ENCODE measurements around the gene ARNT2. TPM values are rescaled to one million over a fixed set of nuclear protein-coding genes. Genes with fewer than 3 reads are reported as not detected.

The ARNT2 gene
- total RNA-seq, 6 experiments from 2014 or later: 2.4 to 16.6 (median 15.5) TPM

DNA sequence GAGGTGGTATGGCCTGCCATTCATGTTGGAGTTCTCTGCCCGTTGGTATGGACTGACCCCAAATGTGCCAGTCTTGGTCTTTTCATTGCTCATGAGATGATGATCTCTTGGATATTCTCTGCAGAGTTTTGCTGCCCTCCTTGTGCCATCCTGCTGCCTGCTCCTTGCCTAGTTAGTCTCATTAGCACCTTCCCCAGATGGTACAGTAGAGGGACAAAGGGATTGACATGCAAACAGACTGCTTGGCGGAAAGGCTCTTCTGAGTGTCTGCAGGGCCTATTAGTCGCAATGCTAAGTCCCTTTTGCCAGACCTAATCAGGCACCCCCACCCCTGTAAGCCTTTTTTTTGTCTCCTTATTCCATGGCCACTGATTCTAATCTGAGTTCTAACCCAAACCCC lies 90.6 kb downstream of the ARNT2 start:
- H3K4me3 Mint-ChIP-seq: peak overlapping the region; percentile 8; the same call in 1 of the 2 replicates
- peak overlapping the region; percentile 87 for H3K27ac Mint-ChIP-seq
- H3K4me1 Mint-ChIP-seq (ENCODE audit: low read depth): peaks cover 82% of the 10 kb centered on the region

DNA sequence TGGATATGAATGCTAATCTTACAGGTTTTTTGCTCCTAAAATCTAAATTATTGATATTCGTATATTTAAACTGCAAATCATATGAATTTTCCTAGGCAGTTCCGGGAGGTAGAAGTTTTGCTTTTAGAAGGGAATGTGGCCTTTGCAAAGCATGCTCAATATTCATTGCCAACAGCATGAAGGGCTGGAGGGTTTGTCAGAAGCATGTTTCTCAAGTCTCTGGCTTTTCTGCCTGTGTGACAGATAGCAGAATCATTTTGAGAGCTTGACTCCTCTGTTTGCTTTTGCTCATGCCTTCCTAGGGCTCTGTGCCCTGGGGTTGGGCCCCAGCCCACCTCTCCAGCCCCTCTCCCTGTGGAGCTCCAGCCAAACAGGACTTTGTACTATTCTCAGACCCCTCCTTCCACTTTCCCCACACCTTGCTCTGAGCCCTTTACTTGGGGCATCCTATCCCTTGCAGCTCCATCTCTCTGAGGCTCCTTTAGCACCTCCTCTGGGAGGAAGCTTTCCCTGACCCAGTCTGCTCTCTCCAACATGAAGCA lies 91.3 kb downstream of the ARNT2 start:
- TF ChIP-seq, protein P1, sequence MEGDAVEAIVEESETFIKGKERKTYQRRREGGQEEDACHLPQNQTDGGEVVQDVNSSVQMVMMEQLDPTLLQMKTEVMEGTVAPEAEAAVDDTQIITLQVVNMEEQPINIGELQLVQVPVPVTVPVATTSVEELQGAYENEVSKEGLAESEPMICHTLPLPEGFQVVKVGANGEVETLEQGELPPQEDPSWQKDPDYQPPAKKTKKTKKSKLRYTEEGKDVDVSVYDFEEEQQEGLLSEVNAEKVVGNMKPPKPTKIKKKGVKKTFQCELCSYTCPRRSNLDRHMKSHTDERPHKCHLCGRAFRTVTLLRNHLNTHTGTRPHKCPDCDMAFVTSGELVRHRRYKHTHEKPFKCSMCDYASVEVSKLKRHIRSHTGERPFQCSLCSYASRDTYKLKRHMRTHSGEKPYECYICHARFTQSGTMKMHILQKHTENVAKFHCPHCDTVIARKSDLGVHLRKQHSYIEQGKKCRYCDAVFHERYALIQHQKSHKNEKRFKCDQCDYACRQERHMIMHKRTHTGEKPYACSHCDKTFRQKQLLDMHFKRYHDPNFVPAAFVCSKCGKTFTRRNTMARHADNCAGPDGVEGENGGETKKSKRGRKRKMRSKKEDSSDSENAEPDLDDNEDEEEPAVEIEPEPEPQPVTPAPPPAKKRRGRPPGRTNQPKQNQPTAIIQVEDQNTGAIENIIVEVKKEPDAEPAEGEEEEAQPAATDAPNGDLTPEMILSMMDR (IDR thresholded peaks at IDR 0.05): no peak
- Mint-ChIP-seq H3K36me3 (ENCODE audit: low read depth) (peaks cover 20% of the 10 kb centered on the region), H3K4me1 (ENCODE audit: low read depth) (peaks cover 81% of the 10 kb centered on the region), H3K27me3 (ENCODE audit: insufficient read depth) (peaks cover 2% of the 10 kb centered on the region; the same call in 1 of the 2 replicates), H3K9me3 (no peaks in the 10 kb centered on the region), H3K4me3 (no peak overlapping the region), H3K27ac (peak overlapping the region; percentile 87)
- DNase-seq: no peak

More for the DNA sequence above, 90.6 kb downstream of the ARNT2 start:
- Mint-ChIP-seq H3K36me3 (ENCODE audit: low read depth) (peaks cover 20% of the 10 kb centered on the region), H3K27me3 (ENCODE audit: insufficient read depth) (peaks cover 2% of the 10 kb centered on the region; the same call in 1 of the 2 replicates), H3K9me3 (no peaks in the 10 kb centered on the region)
- DNase-seq: no peak
- TF ChIP-seq, protein P1 (IDR thresholded peaks at IDR 0.05): no peak

DNA sequence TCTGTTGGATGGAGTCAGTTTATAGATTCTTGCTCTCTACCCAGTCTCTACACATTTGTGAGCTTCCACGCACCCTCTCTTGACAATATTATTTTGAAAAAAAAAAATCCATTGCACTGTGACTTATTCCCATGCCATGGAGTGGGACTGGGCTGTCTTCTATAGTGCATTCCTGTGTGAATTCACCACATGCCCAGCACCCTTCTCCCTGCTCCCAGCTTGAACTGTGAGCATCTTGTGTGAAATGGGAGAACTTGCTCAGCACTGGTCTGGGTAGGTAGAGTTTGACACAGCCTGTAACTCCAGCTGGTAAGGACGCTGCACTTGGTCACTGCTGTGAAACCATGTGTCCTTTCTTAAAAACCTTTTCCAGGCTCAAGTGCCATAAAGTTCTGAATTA lies 91.9 kb downstream of the ARNT2 start:
- peak overlapping the region; percentile 87 for H3K27ac Mint-ChIP-seq
- H3K4me3 Mint-ChIP-seq: no peak overlapping the region
- H3K9me3 Mint-ChIP-seq: no peaks in the 10 kb centered on the region
- H3K4me1 Mint-ChIP-seq (ENCODE audit: low read depth): peaks cover 81% of the 10 kb centered on the region
- peaks cover 15% of the 10 kb centered on the region for H3K36me3 Mint-ChIP-seq (ENCODE audit: low read depth)
- no peaks in the 10 kb centered on the region for H3K27me3 Mint-ChIP-seq (ENCODE audit: insufficient read depth)
- DNase-seq: no peak
- TF ChIP-seq, protein P1 (IDR thresholded peaks at IDR 0.05): no peak

DNA sequence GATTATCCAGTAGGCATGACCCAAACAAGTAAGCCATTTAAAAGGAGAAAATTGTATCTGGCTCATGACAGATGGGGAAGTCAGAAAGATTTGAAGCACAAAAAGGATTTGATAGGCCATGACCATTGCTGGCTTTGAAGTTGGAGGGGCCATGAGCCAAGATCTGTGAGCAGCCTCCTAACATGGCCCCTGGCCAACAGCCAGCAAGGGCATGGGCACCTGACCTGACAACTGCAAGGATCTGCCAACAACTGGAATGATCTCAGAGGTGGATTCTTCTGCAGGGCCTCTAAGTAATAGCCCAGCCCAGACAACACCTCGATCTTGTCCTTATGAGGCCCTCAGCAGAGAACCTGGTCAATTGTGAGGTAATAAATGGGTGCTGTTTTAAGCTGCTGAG lies 93.0 kb downstream of the ARNT2 start:
- H3K4me1 Mint-ChIP-seq (ENCODE audit: low read depth): peaks cover 79% of the 10 kb centered on the region
- peaks cover 13% of the 10 kb centered on the region for H3K36me3 Mint-ChIP-seq (ENCODE audit: low read depth)
- no peak overlapping the region for H3K27ac Mint-ChIP-seq
- no peaks in the 10 kb centered on the region for H3K27me3 Mint-ChIP-seq (ENCODE audit: insufficient read depth)
- TF ChIP-seq, protein P1 (IDR thresholded peaks at IDR 0.05): no peak
- no peak for DNase-seq
- no peaks in the 10 kb centered on the region for H3K9me3 Mint-ChIP-seq
- no peak overlapping the region for H3K4me3 Mint-ChIP-seq

DNA sequence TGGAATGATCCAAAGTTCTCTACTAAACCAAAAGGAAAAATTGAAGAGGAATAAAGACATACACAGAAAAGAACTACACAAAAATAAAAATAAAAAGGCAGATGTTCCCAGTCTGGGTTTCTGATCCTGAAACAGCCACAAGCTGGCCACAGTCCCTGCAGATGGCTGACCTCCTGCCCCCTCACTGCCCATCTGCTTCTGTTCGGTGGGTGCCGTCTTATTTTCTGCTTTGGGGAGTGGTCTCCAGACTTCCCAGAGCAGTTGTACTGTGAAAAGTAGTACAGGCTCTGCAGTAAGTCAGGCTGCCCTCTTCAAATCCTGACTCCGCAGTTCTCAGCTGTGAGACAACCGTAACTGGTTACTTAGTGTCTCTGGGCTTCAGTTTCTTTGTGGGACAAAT lies 94.5 kb downstream of the ARNT2 start:
- TF ChIP-seq, protein P1 (IDR thresholded peaks at IDR 0.05): no peak
- Mint-ChIP-seq H3K4me3 (no peak overlapping the region), H3K27me3 (ENCODE audit: insufficient read depth) (no peaks in the 10 kb centered on the region; the same call in 1 of the 2 replicates), H3K9me3 (no peaks in the 10 kb centered on the region), H3K4me1 (ENCODE audit: low read depth) (peaks cover 73% of the 10 kb centered on the region), H3K36me3 (ENCODE audit: low read depth) (peaks cover 4% of the 10 kb centered on the region), H3K27ac (no peak overlapping the region)
- no peak for DNase-seq

All from HFFc6 (cell line).